GM18951 (cell line): Measurements from ENCODE around the gene ZMYM2.

Source experiments
- POLR2A ChIP-seq: IDR thresholded peaks from 4 replicates; pipeline ENCODE4 v1.6.1; 2011; ENCODE audit warnings: mild to moderate bottlenecking; ENCODE audit not compliant: insufficient read length, insufficient read depth; ENCODE audit errors: extremely low read depth
- in situ Hi-C: fragments of 300-500 bp; cut with MboI; formaldehyde crosslinking; loops from one replicate; pipeline ENCODE4 v1.12.0; 2022; ENCODE audit warnings: low sequenced_read_pairs, mixed read lengths, inconsistent platforms; ENCODE audit not compliant: unreplicated experiment

The ZMYM2 gene

GRCh38 chr13:20121159-20121525 lies 162.6 kb downstream of the ZMYM2 start:
- no peak for TF ChIP-seq POLR2A
- in situ Hi-C loops: no loop called here

- TF ChIP-seq POLR2A: no peak
- in situ Hi-C loops: no loop called here
These were observed 165.8 kb downstream of the ZMYM2 start for GRCh38 chr13:20124303-20124702.

- TF ChIP-seq POLR2A: no peak
- in situ Hi-C loops: no loop called here
These were observed 166.7 kb downstream of the ZMYM2 start for GRCh38 chr13:20125129-20125782.

DNA sequence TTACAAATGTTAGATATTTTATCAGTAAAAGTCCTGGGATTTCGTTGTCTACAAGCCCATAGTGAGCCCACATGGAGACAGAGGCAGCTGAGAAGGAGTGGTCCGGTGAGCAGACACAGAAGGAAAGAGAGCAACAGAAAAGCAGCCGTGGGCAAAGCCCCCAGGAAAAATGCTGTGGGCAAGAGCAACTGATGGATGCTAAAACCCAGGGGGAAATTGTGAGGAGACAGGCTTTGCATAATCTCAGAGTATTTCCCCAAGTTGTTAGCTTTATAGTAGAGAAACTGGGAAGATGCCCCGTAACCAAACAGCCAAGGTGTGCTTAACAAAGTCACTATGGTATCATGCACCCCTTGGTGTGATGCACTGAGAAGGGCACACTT lies 167.2 kb downstream of the ZMYM2 start:
- no peak for TF ChIP-seq POLR2A
- in situ Hi-C loops: no loop called here

DNA sequence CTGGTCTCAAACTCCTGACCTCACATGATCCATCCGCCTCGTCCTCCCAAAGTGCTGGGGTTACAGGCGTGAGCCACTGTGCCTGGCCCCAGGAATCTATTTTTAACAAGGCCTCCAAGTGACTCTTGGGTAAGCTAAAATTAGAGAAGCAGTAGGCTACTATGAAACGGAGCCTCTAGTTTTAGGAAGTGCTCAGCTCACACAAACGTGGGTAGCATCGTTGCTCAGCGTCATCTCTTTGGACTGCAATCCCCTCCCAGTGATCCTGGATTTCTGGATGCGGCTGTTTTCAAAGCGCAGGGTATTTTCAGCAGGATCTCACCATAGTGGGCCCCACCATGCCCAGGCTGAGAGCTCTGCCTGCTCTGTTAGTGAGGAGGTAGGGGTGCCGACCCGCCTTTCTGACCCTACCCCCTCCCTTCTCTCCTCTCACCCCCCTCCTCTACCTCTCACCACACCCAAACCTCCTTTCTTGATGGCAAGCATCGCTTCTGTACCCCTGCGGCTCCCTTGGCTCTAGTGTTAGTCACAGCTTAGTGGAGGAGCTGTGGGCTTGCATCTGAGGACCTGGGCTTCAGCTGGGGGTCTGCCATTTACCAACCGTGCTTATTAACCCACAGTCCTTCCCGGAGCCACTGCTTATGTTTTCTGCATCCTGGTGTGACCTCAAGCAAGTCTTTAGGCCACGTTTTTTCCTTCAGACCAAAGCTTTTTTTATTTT lies 168.2 kb downstream of the ZMYM2 start:
- TF ChIP-seq POLR2A: no peak
- in situ Hi-C loops: no loop called here

- in situ Hi-C loops: no loop called here
- TF ChIP-seq POLR2A: no peak
These were observed 168.7 kb downstream of the ZMYM2 start for GRCh38 chr13:20127262-20127561.

GRCh38 chr13:20127562-20128458 lies 169.3 kb downstream of the ZMYM2 start:
- TF ChIP-seq POLR2A: peak; percentile 51
- in situ Hi-C loops: no loop called here

DNA sequence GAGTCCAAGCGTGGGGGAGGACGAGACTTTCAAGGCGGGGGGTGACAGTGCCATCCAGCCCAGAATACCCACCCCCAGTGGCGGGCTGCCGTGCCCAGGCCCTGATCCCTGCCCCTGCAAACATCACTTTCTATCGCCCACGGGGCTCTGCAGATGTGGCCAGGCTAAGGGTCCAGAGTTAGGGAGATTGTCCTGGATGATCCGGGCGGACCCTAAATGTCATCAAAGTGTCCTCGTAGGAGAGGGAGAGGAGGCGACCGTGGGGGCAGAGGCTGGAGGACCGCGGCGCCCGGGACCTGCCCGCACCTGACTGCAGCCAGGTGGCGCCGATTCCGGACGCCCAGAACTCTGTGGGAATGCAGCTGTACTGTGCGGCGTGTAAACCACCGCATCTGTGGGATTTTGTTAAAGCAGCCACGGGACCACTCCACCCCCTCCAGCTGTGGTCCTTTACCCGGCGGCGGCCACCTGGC lies 170.0 kb downstream of the ZMYM2 start:
- no peak for TF ChIP-seq POLR2A
- in situ Hi-C loops: no loop called here

GRCh38 chr13:20129076-20129475 lies 170.5 kb downstream of the ZMYM2 start:
- no peak for TF ChIP-seq POLR2A
- in situ Hi-C loops: no loop called here

- no peak for TF ChIP-seq POLR2A
- in situ Hi-C loops: no loop called here
These were observed 171.5 kb downstream of the ZMYM2 start for GRCh38 chr13:20130012-20130411.

DNA sequence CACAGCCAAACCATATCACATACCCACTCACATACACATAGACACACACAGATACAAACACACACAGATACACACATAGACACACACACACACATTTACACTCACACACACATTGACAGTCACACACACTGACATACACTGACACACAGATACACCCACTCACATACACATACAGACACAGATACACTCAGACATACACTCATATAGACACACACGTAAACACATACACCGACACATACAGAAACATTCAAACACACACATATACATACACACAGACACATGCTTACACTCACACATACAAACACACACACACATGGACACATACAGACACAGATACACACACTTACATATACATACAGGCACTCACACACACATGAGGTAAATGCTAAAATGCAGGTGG lies 172.1 kb downstream of the ZMYM2 start:
- in situ Hi-C loops: no loop called here

GRCh38 chr13:20131057-20131832 lies 172.7 kb downstream of the ZMYM2 start:
- in situ Hi-C loops: no loop called here
- TF ChIP-seq POLR2A: no peak

More for the DNA sequence above, 172.1 kb downstream of the ZMYM2 start:
- TF ChIP-seq POLR2A: no peak
